ENCODE data around the gene SPATS2. TPM values are rescaled to one million over a fixed set of nuclear protein-coding genes. Genes with fewer than 3 reads are reported as not detected.

The SPATS2 gene
- total and polyA plus RNA-seq, 2 of the 4 experiments (the other 2 are of a cell fraction): 50.6 to 63.3 TPM

GRCh38 chr12:49420556-49420955 is 53.3 kb downstream of the SPATS2 start:
- H3K9ac ChIP-seq (ENCODE audit: low read depth, low read length): no peak overlapping the region
- no peak overlapping the region for H3K18ac ChIP-seq (ENCODE audit: low read depth, low read length)
- no peak overlapping the region for H3K4me3 ChIP-seq (ENCODE audit: insufficient read depth, low read depth, low read length)
- H4K5ac ChIP-seq (ENCODE audit: low read depth, low read length): no peak overlapping the region
- intact Hi-C loops (cut with micrococcal nuclease) (no loop called here), dilution Hi-C loops (cut with HindIII; ENCODE audit: low sequenced_read_pairs, unreplicated experiment) (no loop called here), in situ Hi-C loops (cut with MboI; ENCODE audit: low sequenced_read_pairs) (no loop called here)
- no peak overlapping the region for H3K56ac ChIP-seq (ENCODE audit: extremely low read depth, insufficient read depth, low read length)
- no peak overlapping the region for H3K4ac ChIP-seq (ENCODE audit: low read depth, low read length)
- H2BK5ac ChIP-seq (ENCODE audit: low read depth, low read length, poor library complexity, severe bottlenecking): no peak overlapping the region
- ChIA-PET POLR2A (ENCODE audit: unreplicated experiment) (no interaction called here), CTCF (no interaction called here)
- no peaks in the 10 kb centered on the region for H3K27me3 ChIP-seq (ENCODE audit: control insufficient read depth, insufficient read depth, low read length)
- H4K91ac ChIP-seq (ENCODE audit: insufficient read depth, low read depth, low read length): no peak overlapping the region
- H4K20me1 ChIP-seq (ENCODE audit: insufficient read depth, low read length): peaks cover 11% of the 10 kb centered on the region
- H2AFZ ChIP-seq (replicated peaks; ENCODE audit: low read length, poor library complexity): no peak overlapping the region
- H3K4me2 ChIP-seq (ENCODE audit: low read depth, low read length): no peak overlapping the region
- H3K36me3 ChIP-seq (ENCODE audit: control insufficient read depth, insufficient read depth, low read length): peaks cover 3% of the 10 kb centered on the region
- H3K23ac ChIP-seq (ENCODE audit: low read depth, low read length): no peak overlapping the region
- DNase-seq (no peak), ATAC-seq (ENCODE audit: low read depth) (no peak)
- no peak overlapping the region for H4K8ac ChIP-seq (ENCODE audit: low read depth in 2 of 2, low read length in 2 of 2)
- BruUV-seq (replicated peaks): no TSS peak
- no peak overlapping the region for H3K14ac ChIP-seq (replicated peaks; ENCODE audit: low read depth, low read length)
- peaks cover 6% of the 10 kb centered on the region; the same call in 1 of the 2 replicates for H3K9me1 ChIP-seq (ENCODE audit: insufficient read depth, low read length)
- H2BK15ac ChIP-seq (ENCODE audit: low read depth, low read length): no peak overlapping the region
- no peak overlapping the region for H2AK9ac ChIP-seq (replicated peaks; ENCODE audit: low read depth, low read length, poor library complexity)
- H3K79me1 ChIP-seq (ENCODE audit: low read depth in 1 of 2, low read length in 2 of 2): peaks cover 35 to 58% of the 10 kb centered on the region in 2 experiments
- H3K4me1 ChIP-seq (ENCODE audit: control insufficient read depth, insufficient read depth, low read length): no peaks in the 10 kb centered on the region
- H2BK20ac ChIP-seq (ENCODE audit: low read depth, low read length): no peak overlapping the region
- H2BK120ac ChIP-seq (ENCODE audit: low read depth, low read length): no peak overlapping the region
- no peak overlapping the region for H2AK5ac ChIP-seq (ENCODE audit: low read depth, low read length)
- H3K27ac ChIP-seq (ENCODE audit: insufficient read depth, low read length): no peak overlapping the region
- TF ChIP-seq RCOR1 (IDR thresholded peaks at IDR 0.05; ENCODE audit: insufficient replicate concordance, low read length): no peak
- TF ChIP-seq POLR2A (IDR thresholded peaks at IDR 0.05; ENCODE audit: low read depth, low read length): no peak
- TF ChIP-seq MAZ (IDR thresholded peaks at IDR 0.05; ENCODE audit: borderline replicate concordance, low read depth, low read length): no peak
- H3K9me3 ChIP-seq (ENCODE audit: control insufficient read depth, insufficient read depth, low read length): no peaks in the 10 kb centered on the region
- WGBS, 2 experiments (ENCODE audit: extremely low coverage in 2 of 2, insufficient read length in 1 of 2): no CpG with 5 or more reads among the region's 4 CpGs

Measured in IMR-90 (cell line).